ENCODE data around the gene ZNF407. TPM values are rescaled to one million over a fixed set of nuclear protein-coding genes. Genes with fewer than 3 reads are reported as not detected.

The ZNF407 gene
- total and polyA plus RNA-seq, 4 donors, result 1.9 to 16.5 (median 6.6) TPM

- Histone ChIP-seq H3K4me3 (ENCODE audit: low read depth in 1 of 3, low read length in 3 of 3) (no peak overlapping the region), H3K9me3 (ENCODE audit: control insufficient read depth in 4 of 4, low read length in 3 of 4) (peaks cover 0 to 5% (median 3%) of the 10 kb centered on the region in 4 donors), H3K27me3 (ENCODE audit: control insufficient read depth in 4 of 4, insufficient read depth in 4 of 4, low read length in 3 of 4) (no peaks in the 10 kb centered on the region), H3K27ac (ENCODE audit: low read depth in 1 of 2, low read length in 2 of 2) (no peak overlapping the region), H3K9ac (ENCODE audit: low read depth in 1 of 2, low read length in 2 of 2) (no peak overlapping the region), H3K4me1 (ENCODE audit: control insufficient read depth in 4 of 4, insufficient read depth in 4 of 4, low read length in 3 of 4) (no peaks in the 10 kb centered on the region), H3K36me3 (ENCODE audit: control insufficient read depth in 4 of 4, insufficient read depth in 3 of 4, low read depth in 1 of 4, low read length in 3 of 4) (no peaks in the 10 kb centered on the region)
- no peak for TF ChIP-seq ATF3 (IDR thresholded peaks at IDR 0.05)
- WGBS, result 93% methylated on average over 9 of the region's 9 CpGs
- DNase-seq (ENCODE audit: low spot score), result peak; percentile 17
These were observed 476.0 kb downstream of the ZNF407 start for GRCh38 chr18:75073654-75074053.

GRCh38 chr18:75074196-75075015 lies 476.7 kb downstream of the ZNF407 start:
- peak; percentile 21 for DNase-seq (ENCODE audit: low spot score)
- Histone ChIP-seq H3K9me3 (ENCODE audit: control insufficient read depth in 4 of 4, low read length in 3 of 4) (peaks cover 0 to 5% (median 3%) of the 10 kb centered on the region in 4 donors), H3K36me3 (ENCODE audit: control insufficient read depth in 4 of 4, insufficient read depth in 3 of 4, low read depth in 1 of 4, low read length in 3 of 4) (no peaks in the 10 kb centered on the region), H3K27ac (ENCODE audit: low read depth in 1 of 2, low read length in 2 of 2) (no peak overlapping the region), H3K27me3 (ENCODE audit: control insufficient read depth in 4 of 4, insufficient read depth in 4 of 4, low read length in 3 of 4) (no peaks in the 10 kb centered on the region), H3K4me1 (ENCODE audit: control insufficient read depth in 4 of 4, insufficient read depth in 4 of 4, low read length in 3 of 4) (no peaks in the 10 kb centered on the region), H3K9ac (ENCODE audit: low read depth in 1 of 2, low read length in 2 of 2) (no peak overlapping the region), H3K4me3 (ENCODE audit: low read depth in 1 of 3, low read length in 3 of 3) (no peak overlapping the region)
- 93% methylated on average over 13 of the region's 13 CpGs for WGBS
- no peak for TF ChIP-seq REST (IDR thresholded peaks at IDR 0.05)
- no peak for TF ChIP-seq FOXA1 (IDR thresholded peaks at IDR 0.05)
- no peak for TF ChIP-seq RXRA (IDR thresholded peaks at IDR 0.05)
- no peak for TF ChIP-seq FOXA2 (IDR thresholded peaks at IDR 0.05)
- TF ChIP-seq ZBTB33 (IDR thresholded peaks at IDR 0.05), result no peak
- no peak for TF ChIP-seq EGR1 (IDR thresholded peaks at IDR 0.05; ENCODE audit: low read depth in 2 of 2)
- no peak for TF ChIP-seq MAX (IDR thresholded peaks at IDR 0.05)
- TF ChIP-seq NR2F2 (IDR thresholded peaks at IDR 0.05), result no peak
- no peak for TF ChIP-seq JUND (IDR thresholded peaks at IDR 0.05)
- no peak for TF ChIP-seq RAD21 (IDR thresholded peaks at IDR 0.05)
- TF ChIP-seq HNF4A (conservative IDR thresholded peaks at IDR 0.05), result no peak
- no peak for TF ChIP-seq ATF3 (IDR thresholded peaks at IDR 0.05)
- TF ChIP-seq SP1 (IDR thresholded peaks at IDR 0.05), result no peak
- no peak for TF ChIP-seq HNF4G (IDR thresholded peaks at IDR 0.05)
- TF ChIP-seq YY1 (IDR thresholded peaks at IDR 0.05), result no peak
- no peak for TF ChIP-seq CTCF (IDR thresholded peaks at IDR 0.05; ENCODE audit: low read depth, low read length, missing input control)
